ENCODE results near the gene DPP8.

DPP8 gene

DNA sequence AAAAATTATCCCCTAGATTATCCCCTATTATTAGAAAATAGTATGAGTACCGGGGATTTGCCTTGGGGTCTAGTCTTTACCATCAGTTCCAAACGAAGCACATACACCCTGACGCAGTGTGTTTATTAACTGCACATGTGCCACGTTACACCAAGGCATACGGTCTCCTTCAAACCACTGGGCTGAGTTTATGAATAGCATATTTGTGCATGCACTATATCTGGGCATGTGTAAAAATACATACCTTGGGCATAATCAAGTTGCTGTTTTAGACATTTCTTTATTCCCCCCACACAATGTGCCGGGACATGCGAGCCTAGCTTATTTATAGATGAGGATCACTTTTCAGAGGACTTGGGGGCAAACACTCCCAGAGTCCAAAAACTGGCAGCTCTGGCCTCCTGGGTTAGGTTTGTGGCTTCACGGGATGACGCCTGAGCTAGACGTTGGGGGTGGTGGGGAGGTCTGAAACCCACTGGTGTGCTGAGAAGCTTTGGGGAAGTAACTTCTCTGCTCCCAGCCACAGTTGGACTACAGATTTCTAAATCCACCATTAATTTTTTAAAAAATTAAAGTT, 111.0 kb downstream of the DPP8 start:
- H3K4me3 ChIP-seq (ENCODE audit: low read depth, low read length): no peak overlapping the region
- H3K4me1 ChIP-seq (ENCODE audit: control insufficient read depth, insufficient read depth, low read length): peaks cover 9% of the 10 kb centered on the region
- TF ChIP-seq, protein P1, sequence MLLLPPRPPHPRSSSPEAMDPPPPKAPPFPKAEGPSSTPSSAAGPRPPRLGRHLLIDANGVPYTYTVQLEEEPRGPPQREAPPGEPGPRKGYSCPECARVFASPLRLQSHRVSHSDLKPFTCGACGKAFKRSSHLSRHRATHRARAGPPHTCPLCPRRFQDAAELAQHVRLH (tag by site-specific recombination; IDR thresholded peaks at IDR 0.05): no peak
- TF ChIP-seq, protein P2, sequence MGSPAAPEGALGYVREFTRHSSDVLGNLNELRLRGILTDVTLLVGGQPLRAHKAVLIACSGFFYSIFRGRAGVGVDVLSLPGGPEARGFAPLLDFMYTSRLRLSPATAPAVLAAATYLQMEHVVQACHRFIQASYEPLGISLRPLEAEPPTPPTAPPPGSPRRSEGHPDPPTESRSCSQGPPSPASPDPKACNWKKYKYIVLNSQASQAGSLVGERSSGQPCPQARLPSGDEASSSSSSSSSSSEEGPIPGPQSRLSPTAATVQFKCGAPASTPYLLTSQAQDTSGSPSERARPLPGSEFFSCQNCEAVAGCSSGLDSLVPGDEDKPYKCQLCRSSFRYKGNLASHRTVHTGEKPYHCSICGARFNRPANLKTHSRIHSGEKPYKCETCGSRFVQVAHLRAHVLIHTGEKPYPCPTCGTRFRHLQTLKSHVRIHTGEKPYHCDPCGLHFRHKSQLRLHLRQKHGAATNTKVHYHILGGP (tag by site-specific recombination; IDR thresholded peaks at IDR 0.05): no peak
- TF ChIP-seq KLF16 (tag by site-specific recombination; IDR thresholded peaks at IDR 0.05): no peak
- no peak for TF ChIP-seq ZNF416 (tag by site-specific recombination; IDR thresholded peaks at IDR 0.05)
- TF ChIP-seq ZNF544 (tag by site-specific recombination; IDR thresholded peaks at IDR 0.05): no peak
- no peak for TF ChIP-seq ZNF48 (tag by site-specific recombination; IDR thresholded peaks at IDR 0.05)
- no peak for TF ChIP-seq KLF10 (tag by site-specific recombination; IDR thresholded peaks at IDR 0.05)
- H3K27ac ChIP-seq (ENCODE audit: extremely low read depth, low read depth, low read length): no peak overlapping the region
- H3K9me3 ChIP-seq (ENCODE audit: control insufficient read depth, insufficient read depth, low read depth, low read length): no peaks in the 10 kb centered on the region
- POLR2A ChIA-PET: no interaction called here
- CTCF ChIA-PET: interaction anchor here (0.9 to 1.5 kb wide), 3 partner anchors 12 to 21 kb away, joined by 3 to 4 read pairs (median 3); no protein-coding TSS in a partner anchor
- H3K36me3 ChIP-seq (ENCODE audit: control insufficient read depth in 2 of 2, insufficient read depth in 1 of 2, low read length in 2 of 2): no peaks in the 10 kb centered on the region

DNA sequence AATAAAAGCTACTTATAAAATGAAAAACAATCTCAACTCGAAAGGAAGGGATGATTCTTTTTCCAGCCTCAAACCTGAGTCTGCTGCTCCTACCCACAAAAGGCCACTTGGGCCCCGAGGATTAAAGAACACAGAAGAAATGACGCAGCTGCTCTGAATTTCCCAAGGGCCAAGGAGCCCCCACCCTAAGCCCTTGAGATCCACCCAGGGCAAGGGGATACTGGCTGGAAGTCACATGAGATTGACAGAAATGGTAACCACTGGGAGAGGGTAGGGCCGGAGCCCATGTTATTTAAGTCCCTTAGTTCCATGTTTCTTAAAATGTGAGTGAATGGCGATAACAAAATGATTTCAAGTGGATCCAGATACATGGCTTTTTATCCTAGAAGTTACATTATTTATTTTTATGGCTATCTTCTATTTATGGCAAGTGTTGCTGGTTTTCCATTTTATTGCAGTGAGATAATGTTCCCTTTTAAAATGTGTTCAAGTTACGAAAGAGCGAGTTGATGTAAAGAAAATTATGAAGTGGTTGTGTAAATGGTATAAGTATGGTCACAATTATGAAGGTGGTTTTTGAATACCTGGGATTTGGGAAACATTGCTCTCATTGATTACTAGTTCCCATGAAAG, 111.6 kb downstream of the DPP8 start:
- CTCF ChIA-PET: interaction anchor here (0.7 to 2.6 kb wide), 7 partner anchors 11 to 303 kb away, joined by 3 to 6 read pairs (median 3); no protein-coding TSS in a partner anchor
- H3K4me1 ChIP-seq (ENCODE audit: control insufficient read depth, insufficient read depth, low read length): peaks cover 12% of the 10 kb centered on the region
- TF ChIP-seq, protein P3, sequence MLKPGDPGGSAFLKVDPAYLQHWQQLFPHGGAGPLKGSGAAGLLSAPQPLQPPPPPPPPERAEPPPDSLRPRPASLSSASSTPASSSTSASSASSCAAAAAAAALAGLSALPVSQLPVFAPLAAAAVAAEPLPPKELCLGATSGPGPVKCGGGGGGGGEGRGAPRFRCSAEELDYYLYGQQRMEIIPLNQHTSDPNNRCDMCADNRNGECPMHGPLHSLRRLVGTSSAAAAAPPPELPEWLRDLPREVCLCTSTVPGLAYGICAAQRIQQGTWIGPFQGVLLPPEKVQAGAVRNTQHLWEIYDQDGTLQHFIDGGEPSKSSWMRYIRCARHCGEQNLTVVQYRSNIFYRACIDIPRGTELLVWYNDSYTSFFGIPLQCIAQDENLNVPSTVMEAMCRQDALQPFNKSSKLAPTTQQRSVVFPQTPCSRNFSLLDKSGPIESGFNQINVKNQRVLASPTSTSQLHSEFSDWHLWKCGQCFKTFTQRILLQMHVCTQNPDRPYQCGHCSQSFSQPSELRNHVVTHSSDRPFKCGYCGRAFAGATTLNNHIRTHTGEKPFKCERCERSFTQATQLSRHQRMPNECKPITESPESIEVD (tag by site-specific recombination; IDR thresholded peaks at IDR 0.05): peak; percentile 51; the same call in 1 of the 2 replicates
- TF ChIP-seq, protein P4, sequence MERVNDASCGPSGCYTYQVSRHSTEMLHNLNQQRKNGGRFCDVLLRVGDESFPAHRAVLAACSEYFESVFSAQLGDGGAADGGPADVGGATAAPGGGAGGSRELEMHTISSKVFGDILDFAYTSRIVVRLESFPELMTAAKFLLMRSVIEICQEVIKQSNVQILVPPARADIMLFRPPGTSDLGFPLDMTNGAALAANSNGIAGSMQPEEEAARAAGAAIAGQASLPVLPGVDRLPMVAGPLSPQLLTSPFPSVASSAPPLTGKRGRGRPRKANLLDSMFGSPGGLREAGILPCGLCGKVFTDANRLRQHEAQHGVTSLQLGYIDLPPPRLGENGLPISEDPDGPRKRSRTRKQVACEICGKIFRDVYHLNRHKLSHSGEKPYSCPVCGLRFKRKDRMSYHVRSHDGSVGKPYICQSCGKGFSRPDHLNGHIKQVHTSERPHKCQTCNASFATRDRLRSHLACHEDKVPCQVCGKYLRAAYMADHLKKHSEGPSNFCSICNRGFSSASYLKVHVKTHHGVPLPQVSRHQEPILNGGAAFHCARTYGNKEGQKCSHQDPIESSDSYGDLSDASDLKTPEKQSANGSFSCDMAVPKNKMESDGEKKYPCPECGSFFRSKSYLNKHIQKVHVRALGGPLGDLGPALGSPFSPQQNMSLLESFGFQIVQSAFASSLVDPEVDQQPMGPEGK (tag by site-specific recombination; IDR thresholded peaks at IDR 0.05): peak; percentile 18; the same call in 1 of the 2 replicates
- TF ChIP-seq, protein P5, sequence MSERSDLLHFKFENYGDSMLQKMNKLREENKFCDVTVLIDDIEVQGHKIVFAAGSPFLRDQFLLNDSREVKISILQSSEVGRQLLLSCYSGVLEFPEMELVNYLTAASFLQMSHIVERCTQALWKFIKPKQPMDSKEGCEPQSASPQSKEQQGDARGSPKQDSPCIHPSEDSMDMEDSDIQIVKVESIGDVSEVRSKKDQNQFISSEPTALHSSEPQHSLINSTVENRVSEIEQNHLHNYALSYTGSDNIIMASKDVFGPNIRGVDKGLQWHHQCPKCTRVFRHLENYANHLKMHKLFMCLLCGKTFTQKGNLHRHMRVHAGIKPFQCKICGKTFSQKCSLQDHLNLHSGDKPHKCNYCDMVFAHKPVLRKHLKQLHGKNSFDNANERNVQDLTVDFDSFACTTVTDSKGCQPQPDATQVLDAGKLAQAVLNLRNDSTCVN (tag by site-specific recombination; optimal IDR thresholded peaks at IDR 0.05): no peak
- POLR2A ChIA-PET: no interaction called here
- no peak overlapping the region for H3K4me3 ChIP-seq (ENCODE audit: low read depth, low read length)
- H3K27ac ChIP-seq (ENCODE audit: extremely low read depth, low read depth, low read length): no peak overlapping the region
- H3K9me3 ChIP-seq (ENCODE audit: control insufficient read depth, insufficient read depth, low read depth, low read length): no peaks in the 10 kb centered on the region
- no peaks in the 10 kb centered on the region for H3K36me3 ChIP-seq (ENCODE audit: control insufficient read depth in 2 of 2, insufficient read depth in 1 of 2, low read length in 2 of 2)

DNA sequence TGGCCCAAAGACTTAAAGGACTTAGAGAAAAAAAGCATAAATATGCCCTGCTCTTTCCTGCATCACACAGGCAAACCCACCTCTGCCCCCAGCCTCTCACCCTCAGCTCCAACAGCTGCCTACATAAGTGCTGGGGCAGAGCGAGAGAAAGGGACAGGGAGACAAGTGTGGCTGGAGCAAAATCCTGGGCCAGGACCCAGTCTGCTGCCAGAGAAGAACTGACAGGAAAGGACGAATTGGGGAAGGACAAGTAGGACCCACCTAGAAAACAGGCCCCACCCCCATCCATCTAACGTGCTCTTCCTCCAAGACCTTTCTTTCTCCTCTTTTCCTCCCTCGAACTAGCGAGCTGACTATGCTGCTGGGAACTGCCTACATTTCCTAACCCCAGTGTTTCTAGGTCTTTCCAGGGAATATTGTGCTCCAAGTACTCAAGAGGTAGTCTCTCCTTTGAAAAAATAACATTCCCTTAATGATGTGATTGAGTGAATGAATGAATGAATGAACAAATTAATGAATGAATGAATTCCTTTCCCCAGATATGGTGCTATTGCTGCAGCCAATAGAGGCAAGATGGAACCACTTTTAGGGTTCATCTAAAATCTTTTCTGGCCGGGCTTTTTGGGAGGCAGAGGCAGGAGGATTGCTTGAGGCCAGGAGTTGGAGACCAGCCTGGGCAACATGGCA, 113.2 kb downstream of the DPP8 start:
- POLR2A ChIA-PET: interaction anchor here (0.6 to 0.7 kb wide), 2 partner anchors 61 to 168 kb away, joined by 3 to 4 read pairs; no protein-coding TSS in a partner anchor
- no peak overlapping the region for H3K4me3 ChIP-seq (ENCODE audit: low read depth, low read length)
- CTCF ChIA-PET: interaction anchor here (0.6 to 2.6 kb wide), 2 partner anchors 51 to 86 kb away, joined by 3 to 6 read pairs; no protein-coding TSS in a partner anchor
- no peak overlapping the region for H3K27ac ChIP-seq (ENCODE audit: extremely low read depth, low read depth, low read length)
- H3K4me1 ChIP-seq (ENCODE audit: control insufficient read depth, insufficient read depth, low read length): peaks cover 13% of the 10 kb centered on the region
- no peaks in the 10 kb centered on the region for H3K9me3 ChIP-seq (ENCODE audit: control insufficient read depth, insufficient read depth, low read depth, low read length)
- no peaks in the 10 kb centered on the region for H3K36me3 ChIP-seq (ENCODE audit: control insufficient read depth in 2 of 2, insufficient read depth in 1 of 2, low read length in 2 of 2)
- TF ChIP-seq ZXDB (tag by site-specific recombination; IDR thresholded peaks at IDR 0.05): no peak
- no peak for TF ChIP-seq ZNF501 (tag by site-specific recombination; IDR thresholded peaks at IDR 0.05)
- TF ChIP-seq ZNF24 (tag by site-specific recombination; IDR thresholded peaks at IDR 0.05): peak; percentile 95
- no peak for TF ChIP-seq SETDB1 (IDR thresholded peaks at IDR 0.05; ENCODE audit: insufficient read length, low read length)
